AG09309 (cell line): ENCODE measurements around the gene ARHGAP23.

Source experiments
- DNase-seq: peaks from one replicate; pipeline ENCODE4 v3.0.0-alpha.2; 2010; ENCODE audit warnings: low read depth
- H3K4me3 ChIP-seq: 2 replicates; pipeline ENCODE4 v1.5.1; 2011; ENCODE audit warnings: mild to moderate bottlenecking, low read depth, low read length, moderate library complexity; ENCODE audit not compliant: control insufficient read depth
- CTCF ChIP-seq: IDR thresholded peaks from 2 replicates; pipeline ENCODE4 v1.5.1; 2011; ENCODE audit warnings: mild to moderate bottlenecking, low read depth, low read length, inconsistent platforms; ENCODE audit not compliant: insufficient read depth, control insufficient read depth; ENCODE audit errors: missing control alignments

ARHGAP23 gene

DNA sequence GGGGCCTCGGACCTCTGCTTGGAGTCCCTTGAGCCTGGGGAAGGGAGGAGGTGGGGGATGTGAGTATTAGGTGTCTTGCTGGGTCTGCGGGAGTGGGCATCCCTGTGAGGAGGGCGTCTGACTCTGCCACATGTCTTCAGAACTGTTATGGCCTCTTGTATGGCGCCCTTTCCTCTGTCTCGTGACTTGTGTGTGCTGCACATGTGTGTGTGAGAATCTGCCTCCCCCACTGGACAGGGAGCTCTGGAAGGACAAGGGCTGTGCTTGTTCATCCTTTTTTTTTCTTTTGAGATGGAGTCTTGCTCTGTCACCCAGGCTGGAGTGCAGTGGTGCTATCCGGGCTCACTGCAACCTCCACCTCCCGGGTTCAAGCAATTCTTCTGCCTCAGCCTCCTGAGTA lies 33.4 kb downstream of the ARHGAP23 start:
- H3K4me3 ChIP-seq = no peak overlapping the region
- no peak for DNase-seq
- TF ChIP-seq CTCF = no peak

GRCh38 chr17:38463451-38463858 lies 35.2 kb downstream of the ARHGAP23 start:
- no peak for TF ChIP-seq CTCF
- no peak overlapping the region for H3K4me3 ChIP-seq
- no peak for DNase-seq

- no peak for DNase-seq
- peak overlapping the region; percentile 23; the same call in 1 of the 2 replicates for H3K4me3 ChIP-seq
- no peak for TF ChIP-seq CTCF
Observed at GRCh38 chr17:38464251-38464722, 36.0 kb downstream of the ARHGAP23 start.

- DNase-seq = peak; percentile 85
- no peak for TF ChIP-seq CTCF
- peak overlapping the region; percentile 57 for H3K4me3 ChIP-seq
Observed at GRCh38 chr17:38464723-38465390, 36.6 kb downstream of the ARHGAP23 start.

- peak overlapping the region; percentile 57 for H3K4me3 ChIP-seq
- DNase-seq = no peak
Observed at GRCh38 chr17:38465391-38466345, 37.4 kb downstream of the ARHGAP23 start.

More at GRCh38 chr17:38465391-38466345, 37.4 kb downstream of the ARHGAP23 start:
- TF ChIP-seq CTCF = no peak
